ENCODE measurements around the gene FAM72C.
"Not testable (repeated sequence)": the region's sequence is repeated elsewhere in the genome, so short reads cannot be mapped to it uniquely, and the experiment has no call there.

GRCh38 chr1:143972753-143973326 lies 1.1 kb upstream of the FAM72C start:
- TF ChIP-seq POLR2AphosphoS5 (IDR thresholded peaks at IDR 0.05; ENCODE audit: borderline replicate concordance, low read depth, low read length); EZH2 (IDR thresholded peaks at IDR 0.05): not testable (repeated sequence)

Measured in SK-N-MC (cell line).